ENCODE data around the gene COX6B1.
"Not testable (repeated sequence)": the region's sequence is repeated elsewhere in the genome, so short reads cannot be mapped to it uniquely, and the experiment has no call there.

The COX6B1 gene

GRCh38 chr19:35648017-35648961 is at the start of gene COX6B1:
Gene COX6B1, plus strand, starts transcription at chr19:35648323. Its CDS starts 2,921 bp downstream, at chr19:35651244.
- DNase-seq, result peak; percentile 69 to 98

- DNase-seq, result no peak
Measured at GRCh38 chr19:35601971-35602370, 46.2 kb upstream of the COX6B1 start.

- DNase-seq, result not testable (repeated sequence)
Measured at GRCh38 chr19:35604436-35604835, 43.7 kb upstream of the COX6B1 start.

GRCh38 chr19:35607170-35607569 is 41.0 kb upstream of the COX6B1 start:
- not testable (repeated sequence) for DNase-seq

- no peak for DNase-seq
Measured at GRCh38 chr19:35607661-35608060, 40.5 kb upstream of the COX6B1 start.

GRCh38 chr19:35608251-35608650 is 39.9 kb upstream of the COX6B1 start:
- no peak for DNase-seq

- DNase-seq, result no peak
Measured at GRCh38 chr19:35609851-35610353, 38.2 kb upstream of the COX6B1 start.

GRCh38 chr19:35612224-35612558 is 35.9 kb upstream of the COX6B1 start:
- no peak for DNase-seq

- peak; percentile 88 to 91 for DNase-seq
Measured at GRCh38 chr19:35612559-35613321, 35.4 kb upstream of the COX6B1 start, which contains the start of gene HAUS5. Gene HAUS5, plus strand, starts transcription at chr19:35612735. Its CDS starts 60 bp downstream, at chr19:35612795.

- no peak for DNase-seq
Measured at GRCh38 chr19:35613574-35613973, 34.5 kb upstream of the COX6B1 start.

- DNase-seq, result no peak
Measured at GRCh38 chr19:35615036-35615435, 33.1 kb upstream of the COX6B1 start.

GRCh38 chr19:35618857-35619256 is 29.3 kb upstream of the COX6B1 start:
- no peak for DNase-seq

- no peak for DNase-seq
Measured at GRCh38 chr19:35619290-35619923, 28.7 kb upstream of the COX6B1 start.

GRCh38 chr19:35620001-35620400 is 28.1 kb upstream of the COX6B1 start:
- no peak for DNase-seq

GRCh38 chr19:35621708-35622107 is 26.4 kb upstream of the COX6B1 start:
- DNase-seq, result no peak

- no peak for DNase-seq
Measured at GRCh38 chr19:35622750-35623149, 25.4 kb upstream of the COX6B1 start.

- no peak for DNase-seq
Measured at GRCh38 chr19:35623327-35624010, 24.7 kb upstream of the COX6B1 start.

GRCh38 chr19:35628264-35628564 is 19.9 kb upstream of the COX6B1 start:
- no peak for DNase-seq

GRCh38 chr19:35628565-35629331 is 19.4 kb upstream of the COX6B1 start, which contains the start of gene RBM42:
Gene RBM42, plus strand, starts transcription at chr19:35629036. Its CDS starts 118 bp downstream, at chr19:35629154.
- DNase-seq, result peak; percentile 95 to 99

GRCh38 chr19:35629332-35629633 is 18.8 kb upstream of the COX6B1 start:
- no peak for DNase-seq

GRCh38 chr19:35633727-35634440 is 14.2 kb upstream of the COX6B1 start:
- no peak for DNase-seq

Measured in bone marrow (tissue), 2 donors.